Fibroblast of lung (primary cell): Measurements from ENCODE around the gene CACUL1.

Experiments used
- CTCF ChIP-seq, 2 donors: IDR thresholded peaks in 1 of 2; conservative IDR thresholded peaks in 1 of 2; 1 replicate in 1 of 2; 2 replicates in 1 of 2; pipeline ENCODE4 v1.5.1; 2011 to 2012; ENCODE audit warnings: low read length in 2 of 2, control low read depth in 1 of 2, inconsistent platforms in 1 of 2, low read depth in 1 of 2, mild to moderate bottlenecking in 1 of 2
- EZH2 ChIP-seq: IDR thresholded peaks from 2 replicates; pipeline ENCODE4 v1.5.1; 2012; ENCODE audit warnings: low read length, control low read depth, mild to moderate bottlenecking; ENCODE audit errors: missing control alignments

GRCh38 chr10:118642228-118642627, 112.5 kb downstream of the CACUL1 start:
- no peak for TF ChIP-seq CTCF (conservative IDR thresholded peaks at IDR 0.05 in 1 of 2, IDR thresholded peaks at IDR 0.05 in 1 of 2; ENCODE audit: low read depth in 1 of 2, low read length in 2 of 2)
- no peak for TF ChIP-seq EZH2
